Measurements from ENCODE around the gene STUB1. TPM values are rescaled to one million over a fixed set of nuclear protein-coding genes. Genes with fewer than 3 reads are reported as not detected.
A peak's percentile ranks its signal among the peaks of the same experiment; 100 is the strongest.

STUB1 gene
- total RNA-seq, 1 experiment from 2014 or later = 102 TPM

DNA sequence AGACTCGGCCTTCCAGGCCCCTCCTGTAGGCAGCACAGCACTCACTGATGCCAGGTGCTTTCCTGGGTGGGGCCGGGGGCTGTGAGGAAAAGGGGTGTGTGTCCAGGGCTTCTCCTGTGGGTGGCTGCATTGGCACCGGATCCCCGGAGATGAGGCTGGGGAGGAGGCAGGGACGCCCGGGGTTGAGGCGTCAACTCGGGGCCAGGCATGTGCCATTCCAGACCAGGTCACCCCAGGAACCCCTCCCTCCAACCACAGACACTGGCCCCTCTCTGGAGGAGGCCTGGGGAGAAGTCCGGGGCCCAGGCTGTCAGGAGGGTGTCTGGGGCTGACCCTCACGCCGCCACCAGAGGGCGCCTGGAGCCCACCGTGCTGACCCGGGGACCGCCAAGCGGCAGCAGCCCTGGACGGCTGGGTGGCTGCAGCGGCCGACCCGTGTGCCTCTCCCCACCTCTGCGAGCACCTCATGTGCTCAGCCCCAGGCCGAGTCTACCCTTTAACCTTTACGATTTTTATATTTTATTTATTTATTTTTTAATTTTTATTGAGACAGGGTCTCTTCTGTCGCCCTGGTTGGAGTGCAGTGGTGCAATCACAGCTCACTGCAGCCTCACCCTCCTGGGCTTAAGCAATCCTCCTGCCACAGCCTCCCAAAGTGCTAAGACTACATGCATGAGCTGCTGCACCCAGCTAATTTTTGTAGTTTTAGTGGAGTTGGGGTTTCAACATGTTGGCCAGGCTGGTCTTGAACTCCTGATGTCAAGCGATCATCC, 31.5 kb downstream of the STUB1 start:
- peak; percentile 42 for DNase-seq (ENCODE audit: low spot score)

DNA sequence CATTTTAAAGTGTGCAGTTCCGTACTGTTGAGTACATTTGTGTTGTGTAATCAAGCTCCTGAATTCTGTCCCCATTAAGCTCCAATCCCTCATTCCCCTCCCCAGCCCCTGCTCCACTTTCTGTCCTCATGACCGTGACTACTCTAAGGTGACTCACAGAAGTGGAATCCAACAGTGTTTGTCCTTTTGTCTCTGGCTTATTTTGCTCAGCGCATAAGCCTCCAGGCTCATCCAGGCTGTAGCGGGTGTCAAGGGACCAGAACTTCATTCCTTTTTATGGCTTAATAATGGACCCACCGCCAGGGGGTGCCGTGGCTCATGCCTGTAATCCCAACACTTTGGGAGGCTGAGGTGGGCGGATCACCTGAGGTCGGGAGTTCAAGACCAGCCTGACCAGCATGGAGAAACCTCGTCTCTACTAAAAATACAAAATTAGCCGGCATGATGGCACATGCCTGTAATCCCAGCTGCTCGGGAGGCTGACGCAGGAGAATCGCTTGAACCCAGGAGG, 32.6 kb downstream of the STUB1 start:
- DNase-seq (ENCODE audit: low spot score) = peak; percentile 83

- no peak for DNase-seq (ENCODE audit: low spot score)
Observed at GRCh38 chr16:714079-714478, 33.9 kb downstream of the STUB1 start.

GRCh38 chr16:714558-715476, 34.6 kb downstream of the STUB1 start, which contains the start of gene METRN:
METRN (plus strand) TSS chr16:715118; CDS start chr16:715290, 172 bp downstream.
- DNase-seq (ENCODE audit: low spot score) = peak; percentile 44

- DNase-seq (ENCODE audit: low spot score) = no peak
Observed at GRCh38 chr16:715477-716199, 35.4 kb downstream of the STUB1 start.

DNA sequence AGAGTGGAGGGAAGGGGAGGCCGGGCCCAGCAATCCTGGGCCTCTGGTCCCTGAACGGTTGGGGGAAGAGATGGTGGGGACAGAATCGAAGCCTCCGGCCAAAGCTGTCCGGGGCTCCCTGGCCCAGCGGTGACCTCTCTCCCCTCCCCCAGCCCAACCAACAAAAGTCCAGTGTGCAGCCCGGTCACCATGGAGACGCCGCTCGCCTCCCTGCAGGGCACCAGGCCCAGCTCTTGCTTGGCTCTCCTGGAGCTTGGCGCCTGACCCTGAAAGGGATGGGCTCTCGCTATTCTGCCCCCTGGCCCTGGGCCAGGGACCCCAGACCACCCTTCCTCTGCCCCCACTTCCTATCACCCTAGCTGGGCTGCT, 36.0 kb downstream of the STUB1 start:
- no peak for DNase-seq (ENCODE audit: low spot score)

GRCh38 chr16:716768-717325, 36.6 kb downstream of the STUB1 start:
- no peak for DNase-seq (ENCODE audit: low spot score)

GRCh38 chr16:717450-718245, 37.4 kb downstream of the STUB1 start:
- no peak for DNase-seq (ENCODE audit: low spot score)

- no peak for DNase-seq (ENCODE audit: low spot score)
Observed at GRCh38 chr16:718389-718788, 38.2 kb downstream of the STUB1 start.

DNA sequence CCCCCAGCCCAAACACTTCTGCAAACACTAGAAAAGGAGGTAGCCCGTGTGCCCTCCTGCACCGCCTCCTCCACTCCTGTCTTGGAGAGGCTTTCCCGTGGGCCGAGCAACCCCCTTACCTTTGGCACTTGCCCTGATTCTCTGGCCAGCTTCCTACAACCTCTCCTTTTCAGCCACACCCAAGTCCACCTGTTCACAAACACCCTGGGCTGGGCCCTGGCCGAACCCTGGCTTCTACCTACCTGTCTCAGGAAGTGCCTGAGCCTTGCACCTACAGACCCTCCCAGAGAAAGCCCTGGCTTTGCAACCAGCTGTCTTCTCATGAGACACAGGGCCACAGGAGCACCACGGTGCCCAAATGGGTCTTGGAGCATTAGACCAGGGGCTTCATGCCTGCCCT, 38.7 kb downstream of the STUB1 start:
- DNase-seq (ENCODE audit: low spot score) = no peak

- DNase-seq (ENCODE audit: low spot score) = no peak
Observed at GRCh38 chr16:719815-720446, 39.7 kb downstream of the STUB1 start.

GRCh38 chr16:720447-720989, 40.3 kb downstream of the STUB1 start:
- DNase-seq (ENCODE audit: low spot score) = peak; percentile 60

- DNase-seq (ENCODE audit: low spot score) = peak; percentile 65
Observed at GRCh38 chr16:720990-721764, 41.0 kb downstream of the STUB1 start, which contains the start of gene ANTKMT. ANTKMT (plus strand) TSS chr16:721146; CDS start chr16:721275, 129 bp downstream.

GRCh38 chr16:721765-722540, 41.7 kb downstream of the STUB1 start:
- no peak for DNase-seq (ENCODE audit: low spot score)

GRCh38 chr16:722835-723633, 42.8 kb downstream of the STUB1 start:
- DNase-seq (ENCODE audit: low spot score) = no peak

GRCh38 chr16:723695-724094, 43.5 kb downstream of the STUB1 start:
- DNase-seq (ENCODE audit: low spot score) = no peak
